Fibroblast of villous mesenchyme (primary cell): ENCODE measurements around the gene KBTBD8. TPM values are rescaled to one million over a fixed set of nuclear protein-coding genes. Genes with fewer than 3 reads are reported as not detected.
A peak's percentile ranks its signal among the peaks of the same experiment; 100 is the strongest.

Experiments
- DNase-seq: peaks from one replicate; pipeline ENCODE4 v3.0.0-alpha.2; 2010; ENCODE audit warnings: low read depth
- H3K4me3 ChIP-seq: 2 replicates; pipeline ENCODE4 v1.5.1; 2011; ENCODE audit warnings: low read depth, mild to moderate bottlenecking, low read length
- CTCF ChIP-seq: IDR thresholded peaks from 2 replicates; pipeline ENCODE4 v1.5.1; 2012; ENCODE audit warnings: low read depth, mild to moderate bottlenecking, low read length; ENCODE audit not compliant: insufficient read depth
- total RNA-seq: library from RNA; depleted of rRNA; stranded (reverse); fragments of >200 nt; gene quantifications from 2 replicates; pipeline ENCODE4 v1.2.3, GENCODE V29; 2012

The KBTBD8 gene
- total RNA-seq = 3.5 and 4.3 TPM in 2 replicates

- no peak for TF ChIP-seq CTCF
- peak; percentile 99 for DNase-seq
- peak within 1 kb of the TSS; percentile 92 for H3K4me3 ChIP-seq
These were observed at the start of gene KBTBD8 for GRCh38 chr3:66998113-66998903. Gene KBTBD8, plus strand, starts transcription at chr3:66998307. Its CDS starts 49 bp downstream, at chr3:66998356.

GRCh38 chr3:66948838-66949237 is 49.3 kb upstream of the KBTBD8 start:
- no peak for DNase-seq
- H3K4me3 ChIP-seq = no peak overlapping the region
- no peak for TF ChIP-seq CTCF

- DNase-seq = no peak
- H3K4me3 ChIP-seq = no peak overlapping the region
- TF ChIP-seq CTCF = no peak
These were observed 48.2 kb upstream of the KBTBD8 start for GRCh38 chr3:66949898-66950297.

- no peak for DNase-seq
- H3K4me3 ChIP-seq = no peak overlapping the region
- TF ChIP-seq CTCF = no peak
These were observed 45.8 kb upstream of the KBTBD8 start for GRCh38 chr3:66952357-66952756.

- no peak for DNase-seq
- H3K4me3 ChIP-seq = no peak overlapping the region
- TF ChIP-seq CTCF = no peak
These were observed 44.1 kb upstream of the KBTBD8 start for GRCh38 chr3:66953934-66954445.

GRCh38 chr3:66956742-66957141 is 41.4 kb upstream of the KBTBD8 start:
- TF ChIP-seq CTCF = no peak
- no peak overlapping the region for H3K4me3 ChIP-seq
- DNase-seq = no peak
